ENCODE results near the gene ALKAL2.

The ALKAL2 gene

GRCh38 chr2:255195-255594 lies 32.7 kb downstream of the ALKAL2 start:
- no peak overlapping the region for H3K4me3 ChIP-seq (ENCODE audit: low read length)
- no peak for DNase-seq (ENCODE audit: low read depth)
- TF ChIP-seq, protein P1, sequence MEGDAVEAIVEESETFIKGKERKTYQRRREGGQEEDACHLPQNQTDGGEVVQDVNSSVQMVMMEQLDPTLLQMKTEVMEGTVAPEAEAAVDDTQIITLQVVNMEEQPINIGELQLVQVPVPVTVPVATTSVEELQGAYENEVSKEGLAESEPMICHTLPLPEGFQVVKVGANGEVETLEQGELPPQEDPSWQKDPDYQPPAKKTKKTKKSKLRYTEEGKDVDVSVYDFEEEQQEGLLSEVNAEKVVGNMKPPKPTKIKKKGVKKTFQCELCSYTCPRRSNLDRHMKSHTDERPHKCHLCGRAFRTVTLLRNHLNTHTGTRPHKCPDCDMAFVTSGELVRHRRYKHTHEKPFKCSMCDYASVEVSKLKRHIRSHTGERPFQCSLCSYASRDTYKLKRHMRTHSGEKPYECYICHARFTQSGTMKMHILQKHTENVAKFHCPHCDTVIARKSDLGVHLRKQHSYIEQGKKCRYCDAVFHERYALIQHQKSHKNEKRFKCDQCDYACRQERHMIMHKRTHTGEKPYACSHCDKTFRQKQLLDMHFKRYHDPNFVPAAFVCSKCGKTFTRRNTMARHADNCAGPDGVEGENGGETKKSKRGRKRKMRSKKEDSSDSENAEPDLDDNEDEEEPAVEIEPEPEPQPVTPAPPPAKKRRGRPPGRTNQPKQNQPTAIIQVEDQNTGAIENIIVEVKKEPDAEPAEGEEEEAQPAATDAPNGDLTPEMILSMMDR (conservative IDR thresholded peaks at IDR 0.05; ENCODE audit: low read length) = no peak

DNA sequence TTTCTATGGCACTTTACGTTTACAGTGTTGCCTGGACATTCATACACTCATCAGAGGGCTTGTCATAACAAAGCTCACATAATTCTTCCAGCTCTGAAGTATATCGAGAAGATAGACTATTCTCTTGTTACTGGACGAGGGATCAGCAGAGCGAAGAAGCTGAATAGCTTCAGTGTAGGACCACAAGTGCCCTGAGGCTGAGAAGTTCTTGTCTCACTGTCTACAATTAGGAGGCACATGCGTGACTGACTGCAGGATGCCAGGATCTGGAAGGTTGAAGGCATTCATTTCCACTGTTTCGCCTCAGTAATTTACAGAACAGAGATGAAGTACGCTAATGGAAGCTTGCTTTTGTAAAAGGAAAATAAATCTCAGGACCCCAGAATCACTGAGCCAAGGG lies 33.6 kb downstream of the ALKAL2 start:
- no peak for DNase-seq (ENCODE audit: low read depth)
- TF ChIP-seq, protein P1 (conservative IDR thresholded peaks at IDR 0.05; ENCODE audit: low read length) = no peak
- H3K4me3 ChIP-seq (ENCODE audit: low read length) = no peak overlapping the region

- TF ChIP-seq, protein P1 (conservative IDR thresholded peaks at IDR 0.05; ENCODE audit: low read length) = no peak
- H3K4me3 ChIP-seq (ENCODE audit: low read length) = no peak overlapping the region
- DNase-seq (ENCODE audit: low read depth) = no peak
Measured at GRCh38 chr2:253202-253638, 34.7 kb downstream of the ALKAL2 start.

GRCh38 chr2:252001-252602 lies 35.8 kb downstream of the ALKAL2 start:
- H3K4me3 ChIP-seq (ENCODE audit: low read length) = no peak overlapping the region
- TF ChIP-seq, protein P1 (conservative IDR thresholded peaks at IDR 0.05; ENCODE audit: low read length) = no peak
- DNase-seq (ENCODE audit: low read depth) = no peak

DNA sequence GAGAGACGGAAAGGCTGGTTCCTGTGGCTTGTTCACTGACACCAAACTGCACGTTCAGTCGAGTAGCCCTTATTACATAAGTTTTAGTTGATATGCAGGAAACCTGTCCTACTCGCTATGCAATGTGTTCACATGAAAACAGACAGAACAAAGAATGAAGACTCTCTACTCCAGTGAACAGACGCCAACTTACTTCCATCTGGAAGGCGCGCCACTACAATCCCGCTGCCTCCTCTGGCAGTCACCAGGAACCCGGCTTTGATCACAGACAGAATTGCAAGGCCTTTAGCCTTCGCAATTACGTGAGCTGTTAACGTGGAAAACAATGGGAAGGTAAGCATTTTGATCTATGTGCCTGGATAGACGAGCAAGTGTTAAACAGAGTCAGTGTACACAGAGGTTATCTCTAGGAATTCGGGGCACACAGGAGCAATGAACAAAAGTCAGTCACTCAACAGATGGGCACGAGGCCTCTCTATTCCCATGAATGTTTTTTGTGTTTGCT lies 38.3 kb downstream of the ALKAL2 start:
- no peak for DNase-seq (ENCODE audit: low read depth)
- no peak overlapping the region for H3K4me3 ChIP-seq (ENCODE audit: low read length)
- TF ChIP-seq, protein P1 (conservative IDR thresholded peaks at IDR 0.05; ENCODE audit: low read length) = no peak

DNA sequence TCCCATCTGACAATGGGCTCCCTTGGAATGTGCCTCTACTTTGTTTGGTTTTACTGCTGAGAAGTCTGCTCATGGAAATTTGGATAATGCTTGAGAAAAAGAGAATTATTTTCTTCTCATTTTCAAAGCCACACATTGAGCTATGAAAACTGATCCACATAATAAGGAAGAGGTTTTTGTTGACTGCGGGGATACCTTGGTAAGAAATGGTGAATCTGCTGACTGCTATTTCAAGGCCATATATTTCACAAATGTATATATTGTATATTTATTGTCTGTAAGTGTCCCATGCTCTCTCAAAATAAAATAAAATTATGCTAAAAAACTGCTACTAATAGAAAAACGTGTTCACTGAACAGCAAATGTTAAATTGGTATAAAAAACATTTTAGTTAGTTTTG lies 39.2 kb downstream of the ALKAL2 start:
- DNase-seq (ENCODE audit: low read depth) = no peak
- H3K4me3 ChIP-seq (ENCODE audit: low read length) = no peak overlapping the region
- TF ChIP-seq, protein P1 (conservative IDR thresholded peaks at IDR 0.05; ENCODE audit: low read length) = no peak

DNA sequence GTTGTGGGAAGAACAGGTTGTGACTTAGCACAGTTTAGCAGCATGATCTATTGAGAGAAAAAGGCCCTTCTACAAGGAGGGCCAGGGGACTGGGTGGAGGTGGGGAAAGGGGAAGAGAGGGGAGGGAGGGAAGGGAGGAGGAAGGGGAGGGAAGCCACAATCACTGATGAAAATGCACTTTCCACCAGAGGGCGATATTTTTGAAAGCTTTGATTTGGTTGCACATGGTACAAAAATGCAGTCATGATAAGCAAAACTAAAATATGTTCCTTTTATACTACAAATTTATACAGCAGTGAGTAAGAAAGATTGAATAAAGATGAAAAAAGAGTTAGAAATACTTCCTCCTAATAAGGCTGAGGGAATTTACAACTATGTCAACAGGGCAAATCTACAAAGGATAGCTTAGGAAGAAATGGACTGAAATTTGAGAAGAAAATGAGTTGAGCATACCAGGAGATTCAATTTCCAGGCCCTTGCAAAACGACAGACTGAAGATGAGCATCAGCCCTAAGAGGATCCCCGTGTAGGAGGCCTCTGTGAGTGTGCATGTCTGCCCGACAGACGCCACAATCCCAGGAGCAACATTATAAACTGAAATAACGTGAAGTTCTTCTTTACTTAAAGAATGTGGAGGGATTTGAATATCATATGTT lies 41.3 kb downstream of the ALKAL2 start:
- TF ChIP-seq, protein P1 (conservative IDR thresholded peaks at IDR 0.05; ENCODE audit: low read length) = peak; percentile 73
- peak; percentile 64 for DNase-seq (ENCODE audit: low read depth)
- H3K4me3 ChIP-seq (ENCODE audit: low read length) = no peak overlapping the region
